Liver (tissue), 9 donors: Measurements from ENCODE around the gene EXOSC2. TPM values are rescaled to one million over a fixed set of nuclear protein-coding genes. Genes with fewer than 3 reads are reported as not detected.
"Not testable (repeated sequence)": the region's sequence is repeated elsewhere in the genome, so short reads cannot be mapped to it uniquely, and the experiment has no call there.

Source experiments
- DNase-seq: peaks from one replicate; pipeline ENCODE4 v3.0.0-alpha.2; 2017; ENCODE audit warnings: low spot score
- H3K27ac ChIP-seq, 2 donors: one replicate each; pipeline ENCODE4 v1.7.0; 2013; ENCODE audit warnings: inconsistent platforms in 2 of 2, low read length in 2 of 2, control low read depth in 1 of 2, low read depth in 1 of 2, mild to moderate bottlenecking in 1 of 2
- H3K27me3 ChIP-seq, 4 donors: one replicate each; pipeline versions ENCODE4 v1.6.1 to v1.7.0; 2013; ENCODE audit warnings: low read length in 3 of 4, inconsistent platforms in 1 of 4, mild to moderate bottlenecking in 1 of 4, moderate library complexity in 1 of 4; ENCODE audit not compliant: control insufficient read depth in 4 of 4, insufficient read depth in 4 of 4
- H3K36me3 ChIP-seq, 4 donors: one replicate each; pipeline versions ENCODE4 v1.6.1 to v1.7.0; 2013; ENCODE audit warnings: low read length in 3 of 4, mild to moderate bottlenecking in 3 of 4, low read depth in 1 of 4, moderate library complexity in 1 of 4; ENCODE audit not compliant: control insufficient read depth in 4 of 4, insufficient read depth in 3 of 4
- H3K4me1 ChIP-seq, 4 donors: one replicate each; pipeline versions ENCODE4 v1.6.1 to v1.7.0; 2013; ENCODE audit warnings: low read length in 3 of 4, mild to moderate bottlenecking in 3 of 4, moderate library complexity in 1 of 4; ENCODE audit not compliant: control insufficient read depth in 4 of 4, insufficient read depth in 4 of 4
- H3K4me3 ChIP-seq, 3 donors: one replicate each; pipeline versions ENCODE4 v1.6.1 to v1.7.0; 2013; ENCODE audit warnings: low read length in 3 of 3, control low read depth in 1 of 3, low read depth in 1 of 3, mild to moderate bottlenecking in 1 of 3
- H3K9ac ChIP-seq, 2 donors: one replicate each; pipeline ENCODE4 v1.7.0; 2013; ENCODE audit warnings: low read length in 2 of 2, mild to moderate bottlenecking in 2 of 2, moderate library complexity in 2 of 2, control low read depth in 1 of 2, low read depth in 1 of 2
- H3K9me3 ChIP-seq, 4 donors: one replicate each; pipeline versions ENCODE4 v1.6.1 to v1.7.0; 2013; ENCODE audit warnings: low read length in 3 of 4; ENCODE audit not compliant: control insufficient read depth in 4 of 4
- FOXA1 ChIP-seq: IDR thresholded peaks from 2 replicates; pipeline ENCODE4 v1.6.1; 2016; ENCODE audit warnings: antibody characterized with exemption
- FOXA2 ChIP-seq: IDR thresholded peaks from 2 replicates; pipeline ENCODE4 v1.6.1; 2016; ENCODE audit warnings: antibody characterized with exemption
- HNF4A ChIP-seq, 2 donors: conservative IDR thresholded peaks; 2 replicates each; pipeline ENCODE4 v1.6.1; 2016; ENCODE audit warnings: antibody characterized with exemption in 2 of 2, mild to moderate bottlenecking in 2 of 2
- HNF4G ChIP-seq: IDR thresholded peaks from 2 replicates; pipeline ENCODE4 v1.6.1; 2016; ENCODE audit warnings: antibody characterized with exemption
- JUND ChIP-seq, 2 donors: IDR thresholded peaks; 2 replicates each; pipeline ENCODE4 v1.6.1; 2016; ENCODE audit warnings: antibody characterized with exemption in 2 of 2
- NR2F2 ChIP-seq: IDR thresholded peaks from 2 replicates; pipeline ENCODE4 v1.6.1; 2016; ENCODE audit warnings: antibody characterized with exemption
- RAD21 ChIP-seq, 2 donors: IDR thresholded peaks; 2 replicates each; pipeline ENCODE4 v1.6.1; 2016; ENCODE audit warnings: antibody characterized with exemption in 2 of 2, mild to moderate bottlenecking in 2 of 2
- TAF1 ChIP-seq: conservative IDR thresholded peaks from 2 replicates; pipeline ENCODE4 v1.6.1; 2016; ENCODE audit warnings: antibody characterized with exemption, mild to moderate bottlenecking
- YY1 ChIP-seq: IDR thresholded peaks from 2 replicates; pipeline ENCODE4 v1.6.1; 2016; ENCODE audit warnings: antibody characterized with exemption, mild to moderate bottlenecking
- WGBS: extraction: QIAGEN DNeasy Blood & Tissue Kit; methylation state at CpG from one replicate; pipeline ENCODE4 v1.1.7; 2013; 5-methylcytosine and 5-hydroxymethylcytosine counted together
- polyA plus RNA-seq, 2 donors: library from polyadenylated mRNA; stranded (reverse) in 1 of 2; unstranded in 1 of 2; fragments of 200-250 nt in 1 of 2; fragments of >200 nt in 1 of 2; fragmentation: Nextera tagmentation in 1 of 2; extraction: Ambion mirVana in 1 of 2; gene quantifications; one replicate each; pipeline versions ENCODE4 v1.2.1 to v1.2.3, GENCODE V29; 2013 to 2015
- total RNA-seq, 2 donors: library from RNA; depleted of rRNA; stranded (reverse); fragments of >200 nt; gene quantifications; one replicate each; pipeline ENCODE4 v1.2.3, GENCODE V29; 2014
- TF ChIP-seq, protein P1 (sequence below): fragments of 150-350 bp; IDR thresholded peaks from 2 replicates; pipeline ENCODE4 v1.5.1; 2017; ENCODE audit warnings: improper control_type of control experiment, low read depth, low read length; ENCODE audit not compliant: missing input control
- TF ChIP-seq, protein P2 (sequence below): IDR thresholded peaks from 2 replicates; pipeline ENCODE4 v1.6.1; 2016; ENCODE audit warnings: antibody characterized with exemption, mild to moderate bottlenecking
- TF ChIP-seq, protein P3 (sequence below): IDR thresholded peaks from 2 replicates; pipeline ENCODE4 v1.6.1; 2016; ENCODE audit warnings: antibody characterized with exemption
- TF ChIP-seq, protein P4 (sequence below): IDR thresholded peaks from 2 replicates; pipeline ENCODE4 v1.6.1; 2016; ENCODE audit warnings: antibody characterized with exemption
- donor health status: healthy.
- donor health status: healthy.
- donor health status: healthy.
- donor health status: healthy.
- donor health status: healthy.

The EXOSC2 gene
- total and polyA plus RNA-seq, 4 donors: 7.6 to 21.2 (median 13.1) TPM

DNA sequence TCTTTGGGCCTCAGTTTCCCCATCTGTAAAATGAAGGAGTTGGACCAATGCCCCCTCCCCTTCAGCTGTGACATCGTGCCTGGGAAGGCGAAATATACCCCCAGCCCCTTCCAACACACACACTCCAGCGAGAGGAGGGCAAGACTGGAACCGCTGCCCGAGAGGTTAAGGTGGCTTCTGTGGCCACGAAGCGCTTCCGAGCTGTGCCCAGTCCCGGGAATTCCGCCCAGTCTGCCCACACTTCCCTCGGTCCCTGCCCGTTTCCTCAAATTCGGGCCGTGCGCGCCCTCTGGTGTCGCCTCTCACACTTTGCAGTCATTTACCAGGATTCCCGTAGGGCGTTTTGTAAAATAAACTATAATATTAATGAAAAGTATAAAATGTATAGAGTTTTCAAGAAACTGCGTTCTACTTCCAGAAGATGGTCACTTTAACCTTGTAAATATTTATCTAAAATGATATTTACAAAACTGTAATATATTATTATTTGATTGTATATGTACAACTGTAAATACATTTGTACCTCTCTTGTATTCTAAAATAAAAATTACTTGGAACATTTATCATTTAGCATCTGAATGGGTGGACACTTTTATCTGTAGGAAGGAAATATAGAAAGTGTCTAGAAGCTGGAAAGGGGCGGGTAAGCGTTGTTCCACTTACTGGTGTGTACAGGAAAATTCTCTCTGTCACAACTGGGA lies 11.0 kb upstream of the EXOSC2 start (continued):
- TF ChIP-seq, protein P1, sequence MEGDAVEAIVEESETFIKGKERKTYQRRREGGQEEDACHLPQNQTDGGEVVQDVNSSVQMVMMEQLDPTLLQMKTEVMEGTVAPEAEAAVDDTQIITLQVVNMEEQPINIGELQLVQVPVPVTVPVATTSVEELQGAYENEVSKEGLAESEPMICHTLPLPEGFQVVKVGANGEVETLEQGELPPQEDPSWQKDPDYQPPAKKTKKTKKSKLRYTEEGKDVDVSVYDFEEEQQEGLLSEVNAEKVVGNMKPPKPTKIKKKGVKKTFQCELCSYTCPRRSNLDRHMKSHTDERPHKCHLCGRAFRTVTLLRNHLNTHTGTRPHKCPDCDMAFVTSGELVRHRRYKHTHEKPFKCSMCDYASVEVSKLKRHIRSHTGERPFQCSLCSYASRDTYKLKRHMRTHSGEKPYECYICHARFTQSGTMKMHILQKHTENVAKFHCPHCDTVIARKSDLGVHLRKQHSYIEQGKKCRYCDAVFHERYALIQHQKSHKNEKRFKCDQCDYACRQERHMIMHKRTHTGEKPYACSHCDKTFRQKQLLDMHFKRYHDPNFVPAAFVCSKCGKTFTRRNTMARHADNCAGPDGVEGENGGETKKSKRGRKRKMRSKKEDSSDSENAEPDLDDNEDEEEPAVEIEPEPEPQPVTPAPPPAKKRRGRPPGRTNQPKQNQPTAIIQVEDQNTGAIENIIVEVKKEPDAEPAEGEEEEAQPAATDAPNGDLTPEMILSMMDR: peak; percentile 76
- TF ChIP-seq, protein P2, sequence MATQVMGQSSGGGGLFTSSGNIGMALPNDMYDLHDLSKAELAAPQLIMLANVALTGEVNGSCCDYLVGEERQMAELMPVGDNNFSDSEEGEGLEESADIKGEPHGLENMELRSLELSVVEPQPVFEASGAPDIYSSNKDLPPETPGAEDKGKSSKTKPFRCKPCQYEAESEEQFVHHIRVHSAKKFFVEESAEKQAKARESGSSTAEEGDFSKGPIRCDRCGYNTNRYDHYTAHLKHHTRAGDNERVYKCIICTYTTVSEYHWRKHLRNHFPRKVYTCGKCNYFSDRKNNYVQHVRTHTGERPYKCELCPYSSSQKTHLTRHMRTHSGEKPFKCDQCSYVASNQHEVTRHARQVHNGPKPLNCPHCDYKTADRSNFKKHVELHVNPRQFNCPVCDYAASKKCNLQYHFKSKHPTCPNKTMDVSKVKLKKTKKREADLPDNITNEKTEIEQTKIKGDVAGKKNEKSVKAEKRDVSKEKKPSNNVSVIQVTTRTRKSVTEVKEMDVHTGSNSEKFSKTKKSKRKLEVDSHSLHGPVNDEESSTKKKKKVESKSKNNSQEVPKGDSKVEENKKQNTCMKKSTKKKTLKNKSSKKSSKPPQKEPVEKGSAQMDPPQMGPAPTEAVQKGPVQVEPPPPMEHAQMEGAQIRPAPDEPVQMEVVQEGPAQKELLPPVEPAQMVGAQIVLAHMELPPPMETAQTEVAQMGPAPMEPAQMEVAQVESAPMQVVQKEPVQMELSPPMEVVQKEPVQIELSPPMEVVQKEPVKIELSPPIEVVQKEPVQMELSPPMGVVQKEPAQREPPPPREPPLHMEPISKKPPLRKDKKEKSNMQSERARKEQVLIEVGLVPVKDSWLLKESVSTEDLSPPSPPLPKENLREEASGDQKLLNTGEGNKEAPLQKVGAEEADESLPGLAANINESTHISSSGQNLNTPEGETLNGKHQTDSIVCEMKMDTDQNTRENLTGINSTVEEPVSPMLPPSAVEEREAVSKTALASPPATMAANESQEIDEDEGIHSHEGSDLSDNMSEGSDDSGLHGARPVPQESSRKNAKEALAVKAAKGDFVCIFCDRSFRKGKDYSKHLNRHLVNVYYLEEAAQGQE: peak; percentile 56
- TF ChIP-seq, protein P3, sequence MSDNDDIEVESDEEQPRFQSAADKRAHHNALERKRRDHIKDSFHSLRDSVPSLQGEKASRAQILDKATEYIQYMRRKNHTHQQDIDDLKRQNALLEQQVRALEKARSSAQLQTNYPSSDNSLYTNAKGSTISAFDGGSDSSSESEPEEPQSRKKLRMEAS: no peak
- TF ChIP-seq NR2F2 (no peak), TAF1 (peak; percentile 27), JUND (IDR thresholded peaks at IDR 0.05) (no peak), HNF4G (no peak), FOXA1 (no peak)

DNA sequence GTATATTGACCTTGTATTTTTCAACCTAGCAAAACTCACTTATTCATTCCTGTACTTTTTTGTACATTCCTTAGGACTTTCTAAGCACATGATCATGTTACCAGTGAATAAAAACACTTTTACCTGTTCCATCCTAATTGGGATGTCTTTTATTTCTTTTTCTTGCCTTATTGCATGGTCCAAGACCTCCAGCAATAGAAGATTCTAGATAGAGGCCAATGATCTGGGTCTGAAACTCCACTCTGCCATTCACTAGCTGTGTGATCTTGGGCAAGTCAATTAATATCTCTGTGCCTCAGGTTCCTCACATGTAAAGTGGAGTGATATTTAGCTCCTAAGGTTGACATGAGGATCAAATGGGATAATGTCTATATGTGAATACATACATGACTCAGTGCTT lies 8.5 kb upstream of the EXOSC2 start:
- H3K36me3 ChIP-seq: no peaks in the 10 kb centered on the region
- peaks cover 9 to 24% (median 17%) of the 10 kb centered on the region in 4 donors for H3K4me1 ChIP-seq
- TF ChIP-seq FOXA1 (no peak), HNF4G (no peak), YY1 (no peak), FOXA2 (no peak), RAD21 (IDR thresholded peaks at IDR 0.05) (no peak), HNF4A (conservative IDR thresholded peaks at IDR 0.05) (no peak), NR2F2 (no peak)
- TF ChIP-seq, protein P4, sequence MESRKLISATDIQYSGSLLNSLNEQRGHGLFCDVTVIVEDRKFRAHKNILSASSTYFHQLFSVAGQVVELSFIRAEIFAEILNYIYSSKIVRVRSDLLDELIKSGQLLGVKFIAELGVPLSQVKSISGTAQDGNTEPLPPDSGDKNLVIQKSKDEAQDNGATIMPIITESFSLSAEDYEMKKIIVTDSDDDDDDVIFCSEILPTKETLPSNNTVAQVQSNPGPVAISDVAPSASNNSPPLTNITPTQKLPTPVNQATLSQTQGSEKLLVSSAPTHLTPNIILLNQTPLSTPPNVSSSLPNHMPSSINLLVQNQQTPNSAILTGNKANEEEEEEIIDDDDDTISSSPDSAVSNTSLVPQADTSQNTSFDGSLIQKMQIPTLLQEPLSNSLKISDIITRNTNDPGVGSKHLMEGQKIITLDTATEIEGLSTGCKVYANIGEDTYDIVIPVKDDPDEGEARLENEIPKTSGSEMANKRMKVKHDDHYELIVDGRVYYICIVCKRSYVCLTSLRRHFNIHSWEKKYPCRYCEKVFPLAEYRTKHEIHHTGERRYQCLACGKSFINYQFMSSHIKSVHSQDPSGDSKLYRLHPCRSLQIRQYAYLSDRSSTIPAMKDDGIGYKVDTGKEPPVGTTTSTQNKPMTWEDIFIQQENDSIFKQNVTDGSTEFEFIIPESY: no peak
- TF ChIP-seq, protein P3: no peak
- TF ChIP-seq, protein P2: no peak

DNA sequence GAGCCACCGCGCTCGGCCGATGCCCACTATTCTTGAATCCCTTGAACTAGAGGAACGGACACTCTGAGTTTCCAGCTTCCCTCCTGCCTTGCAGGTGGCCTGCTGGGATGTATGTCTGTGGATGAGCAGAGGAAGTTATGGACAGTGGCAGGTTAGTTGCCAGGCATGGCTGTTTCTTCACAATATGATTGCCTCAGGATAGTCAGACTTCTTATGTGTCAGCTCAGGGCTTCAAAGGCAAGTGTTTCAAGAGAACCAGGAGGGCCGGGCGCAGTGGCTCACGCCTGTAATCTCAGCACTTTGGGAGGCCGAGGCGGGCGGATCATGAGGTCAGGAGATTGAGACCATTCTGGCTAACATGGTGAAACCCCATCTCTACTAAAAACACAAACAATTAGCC lies 7.6 kb upstream of the EXOSC2 start:
- not testable (repeated sequence) for H3K27ac ChIP-seq, H3K9me3 ChIP-seq, H3K36me3 ChIP-seq, H3K4me3 ChIP-seq, DNase-seq, H3K27me3 ChIP-seq, H3K9ac ChIP-seq
- H3K4me1 ChIP-seq: peaks cover 5 to 20% (median 17%) of the 10 kb centered on the region in 4 donors
- WGBS: 96% methylated on average over 11 of the region's 11 CpGs

More for the DNA sequence above, 8.5 kb upstream of the EXOSC2 start:
- no peak for DNase-seq
- H3K27ac ChIP-seq: no peak overlapping the region
- peaks cover 0 to 6% (median under 1%) of the 10 kb centered on the region in 4 donors for H3K9me3 ChIP-seq
- H3K4me3 ChIP-seq: no peak overlapping the region
- no peak overlapping the region for H3K9ac ChIP-seq
- H3K27me3 ChIP-seq: no peaks in the 10 kb centered on the region
